GM21786 (cell line): ENCODE data around the gene KIF22.
"Not testable (repeated sequence)": the region's sequence is repeated elsewhere in the genome, so short reads cannot be mapped to it uniquely, and the experiment has no call there.

Experiments
- ATAC-seq: cut with Tn5 transposase; IDR thresholded peaks from one replicate; pipeline ENCODE4 v1.9.1; 2021; ENCODE audit not compliant: unreplicated experiment

KIF22 gene

DNA sequence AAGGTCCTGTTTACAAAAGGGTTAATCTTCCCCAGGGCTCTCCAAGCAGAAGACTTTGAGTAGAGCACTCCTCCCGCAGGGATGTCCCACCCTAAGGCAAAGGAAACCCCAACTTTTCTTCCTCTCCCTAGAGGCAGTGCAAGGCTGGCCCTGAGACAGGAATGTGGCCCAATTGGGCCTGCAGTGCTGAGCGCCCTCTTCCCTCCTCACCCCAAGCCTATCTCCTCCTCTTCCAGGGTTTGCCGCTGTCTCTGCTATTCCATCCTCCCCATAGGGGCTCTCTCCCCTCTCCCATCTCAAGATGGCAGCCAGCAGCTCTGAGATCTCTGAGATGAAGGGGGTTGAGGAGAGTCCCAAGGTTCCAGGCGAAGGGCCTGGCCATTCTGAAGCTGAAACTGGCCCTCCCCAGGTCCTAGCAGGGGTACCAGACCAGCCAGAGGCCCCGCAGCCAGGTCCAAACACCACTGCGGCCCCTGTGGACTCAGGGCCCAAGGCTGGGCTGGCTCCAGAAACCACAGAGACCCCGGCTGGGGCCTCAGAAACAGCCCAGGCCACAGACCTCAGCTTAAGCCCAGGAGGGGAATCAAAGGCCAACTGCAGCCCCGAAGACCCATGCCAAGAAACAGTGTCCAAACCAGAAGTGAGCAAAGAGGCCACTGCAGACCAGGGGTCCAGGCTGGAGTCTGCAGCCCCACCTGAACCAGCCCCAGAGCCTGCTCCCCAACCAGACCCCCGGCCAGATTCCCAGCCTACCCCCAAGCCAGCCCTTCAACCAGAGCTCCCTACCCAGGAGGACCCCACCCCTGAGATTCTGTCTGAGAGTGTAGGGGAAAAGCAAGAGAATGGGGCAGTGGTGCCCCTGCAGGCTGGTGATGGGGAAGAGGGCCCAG is 22.4 kb downstream of the KIF22 start:
- no peak for ATAC-seq

DNA sequence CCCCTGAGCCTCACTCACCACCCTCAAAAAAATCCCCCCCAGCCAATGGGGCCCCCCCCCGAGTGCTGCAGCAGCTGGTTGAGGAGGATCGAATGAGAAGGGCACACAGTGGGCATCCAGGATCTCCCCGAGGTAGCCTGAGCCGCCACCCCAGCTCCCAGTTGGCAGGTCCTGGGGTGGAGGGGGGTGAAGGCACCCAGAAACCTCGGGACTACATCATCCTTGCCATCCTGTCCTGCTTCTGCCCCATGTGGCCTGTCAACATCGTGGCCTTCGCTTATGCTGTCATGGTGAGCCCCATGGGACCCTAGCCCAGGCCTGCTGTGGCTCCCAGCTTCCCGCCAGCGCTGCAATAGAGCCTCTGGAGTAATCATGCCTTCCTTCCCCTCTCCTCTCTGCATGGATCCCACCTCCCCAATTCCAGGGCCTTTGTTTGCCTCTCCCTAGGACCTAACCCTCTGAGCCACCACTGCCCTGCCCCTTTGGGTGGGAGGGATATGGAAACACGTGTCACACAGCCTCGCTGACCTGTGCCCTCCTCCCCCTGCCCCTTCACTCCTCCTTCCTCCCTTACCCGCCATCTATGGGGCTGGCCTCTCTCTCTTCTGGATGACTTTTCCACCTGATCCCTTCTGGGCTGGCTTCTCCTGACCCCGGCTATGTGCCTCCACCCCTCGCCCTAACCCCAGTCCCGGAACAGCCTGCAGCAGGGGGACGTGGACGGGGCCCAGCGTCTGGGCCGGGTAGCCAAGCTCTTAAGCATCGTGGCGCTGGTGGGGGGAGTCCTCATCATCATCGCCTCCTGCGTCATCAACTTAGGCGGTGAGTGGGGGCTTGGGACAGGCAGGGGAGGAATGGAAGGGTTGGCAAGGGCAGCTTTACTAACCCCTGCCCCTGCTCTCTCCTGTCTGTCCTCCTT is 23.4 kb downstream of the KIF22 start:
- no peak for ATAC-seq

DNA sequence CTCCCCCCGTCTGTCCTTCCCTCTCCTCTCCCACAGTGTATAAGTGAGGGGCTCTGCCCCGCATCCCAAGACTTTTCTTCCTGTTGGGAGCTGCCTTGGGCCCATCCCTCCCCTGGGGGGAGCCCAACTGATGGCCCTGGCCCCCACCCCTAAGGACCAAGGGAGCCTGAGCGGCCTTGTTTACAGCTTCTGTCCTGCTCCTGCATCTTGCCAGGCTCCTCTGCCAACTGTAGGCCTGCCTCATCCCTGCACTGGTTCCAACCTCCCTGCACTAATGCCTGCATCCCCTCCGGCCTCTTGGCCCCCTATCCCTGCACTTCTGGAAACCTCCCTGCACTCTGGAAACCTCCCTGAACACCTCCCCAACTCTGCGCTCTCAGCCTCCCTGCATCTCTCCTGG is 24.0 kb downstream of the KIF22 start:
- no peak for ATAC-seq

DNA sequence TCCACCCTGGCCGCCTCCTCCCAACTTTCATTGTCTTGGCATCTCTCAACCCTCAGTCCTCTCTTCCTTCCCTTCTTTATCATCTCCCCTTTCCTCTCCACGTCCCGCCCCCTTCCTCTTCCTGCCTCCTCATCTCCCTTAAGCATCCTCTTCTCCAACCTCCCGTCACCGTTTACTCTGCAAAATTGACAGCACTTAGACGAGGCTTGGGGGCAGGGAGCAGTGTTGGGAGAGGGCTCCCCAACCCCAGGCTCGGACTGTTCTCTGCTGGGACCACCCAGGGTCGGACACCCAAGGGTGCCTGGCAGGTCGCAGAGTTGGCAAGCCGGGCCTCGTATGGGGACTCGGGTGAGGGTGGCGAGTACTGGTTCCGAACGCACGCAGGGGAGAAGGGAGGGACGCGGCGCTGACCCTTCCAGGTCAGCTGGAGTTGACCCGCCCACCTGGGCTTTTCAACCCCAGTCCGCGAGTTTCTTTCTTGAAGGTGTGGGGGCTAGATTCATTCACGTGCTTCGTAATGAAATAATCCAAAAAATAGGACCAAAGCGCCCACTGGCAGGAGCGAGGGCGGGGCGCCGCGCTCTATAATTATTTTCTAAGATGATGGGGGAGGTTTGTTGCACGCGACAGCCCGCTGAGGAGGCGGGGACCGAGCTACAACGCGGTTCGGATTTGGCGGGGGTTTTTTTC is 24.6 kb downstream of the KIF22 start:
- no peak for ATAC-seq

DNA sequence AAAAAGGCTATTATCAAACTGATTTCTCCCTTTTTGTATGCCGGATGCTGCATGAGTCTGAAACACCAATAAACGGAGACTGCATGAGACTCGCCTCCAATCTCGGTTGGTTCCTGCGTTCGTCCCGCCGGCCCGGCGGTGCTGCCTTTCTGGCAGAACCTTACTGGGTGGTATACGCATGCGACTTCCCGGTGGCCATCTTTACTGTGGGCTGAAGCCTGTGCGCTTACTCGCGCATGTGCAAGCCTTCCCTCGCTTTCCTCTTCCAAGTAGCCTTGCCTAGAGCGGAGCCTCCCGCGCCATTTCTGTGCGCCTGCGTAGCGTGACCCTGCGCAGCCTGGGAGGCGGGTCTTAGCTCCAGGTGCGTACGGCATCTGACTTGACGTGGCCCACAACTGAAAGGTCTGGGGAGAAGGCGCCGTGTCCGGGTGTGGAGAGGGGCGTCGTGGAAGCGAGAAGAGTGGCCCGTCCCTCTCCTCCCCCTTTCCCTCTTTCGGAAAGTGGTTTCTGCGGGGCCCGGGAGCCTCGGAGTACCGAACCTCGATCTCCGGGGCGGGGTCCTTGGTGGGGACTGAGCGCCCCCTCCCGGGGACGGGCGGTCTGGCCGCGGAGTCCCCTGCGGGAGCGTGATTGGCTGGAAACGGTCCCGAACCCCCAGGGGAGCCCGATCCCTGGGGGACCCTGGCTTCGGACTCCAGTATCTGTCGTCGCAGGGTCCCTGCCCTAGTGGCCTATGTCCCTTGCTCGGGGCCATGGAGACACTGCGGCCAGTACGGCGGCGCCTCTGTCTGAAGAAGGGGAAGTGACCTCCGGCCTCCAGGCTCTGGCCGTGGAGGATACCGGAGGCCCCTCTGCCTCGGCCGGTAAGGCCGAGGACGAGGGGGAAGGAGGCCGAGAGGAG is 25.5 kb downstream of the KIF22 start, which contains the start of gene PAGR1:
Gene PAGR1, plus strand, starts transcription at position 360 of the 901 bp plus-strand sequence. Its CDS starts 374 bp downstream, at position 734.
- peak; percentile 50 for ATAC-seq

DNA sequence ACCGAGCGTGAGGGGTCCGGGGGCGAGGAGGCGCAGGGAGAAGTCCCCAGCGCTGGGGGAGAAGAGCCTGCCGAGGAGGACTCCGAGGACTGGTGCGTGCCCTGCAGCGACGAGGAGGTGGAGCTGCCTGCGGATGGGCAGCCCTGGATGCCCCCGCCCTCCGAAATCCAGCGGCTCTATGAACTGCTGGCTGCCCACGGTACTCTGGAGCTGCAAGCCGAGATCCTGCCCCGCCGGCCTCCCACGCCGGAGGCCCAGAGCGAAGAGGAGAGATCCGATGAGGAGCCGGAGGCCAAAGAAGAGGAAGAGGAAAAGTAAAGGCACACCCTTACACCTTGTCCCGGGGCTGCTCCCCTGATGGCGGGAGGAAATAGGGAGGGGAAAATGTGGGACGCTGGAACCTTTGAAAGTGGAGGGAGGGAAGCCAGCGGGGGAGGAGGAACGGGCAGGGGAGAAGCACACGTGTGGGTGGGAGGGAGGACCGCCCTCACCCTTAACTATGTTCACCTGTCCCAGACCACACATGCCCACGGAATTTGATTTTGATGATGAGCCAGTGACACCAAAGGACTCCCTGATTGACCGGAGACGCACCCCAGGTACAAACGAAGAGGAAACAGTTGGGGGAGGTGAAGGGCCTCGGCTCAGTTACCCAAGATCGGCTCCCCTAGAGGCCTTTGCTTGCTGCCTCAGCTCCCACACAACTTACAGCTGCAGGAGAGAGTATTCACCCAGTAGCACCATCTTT is 26.3 kb downstream of the KIF22 start:
- no peak for ATAC-seq

DNA sequence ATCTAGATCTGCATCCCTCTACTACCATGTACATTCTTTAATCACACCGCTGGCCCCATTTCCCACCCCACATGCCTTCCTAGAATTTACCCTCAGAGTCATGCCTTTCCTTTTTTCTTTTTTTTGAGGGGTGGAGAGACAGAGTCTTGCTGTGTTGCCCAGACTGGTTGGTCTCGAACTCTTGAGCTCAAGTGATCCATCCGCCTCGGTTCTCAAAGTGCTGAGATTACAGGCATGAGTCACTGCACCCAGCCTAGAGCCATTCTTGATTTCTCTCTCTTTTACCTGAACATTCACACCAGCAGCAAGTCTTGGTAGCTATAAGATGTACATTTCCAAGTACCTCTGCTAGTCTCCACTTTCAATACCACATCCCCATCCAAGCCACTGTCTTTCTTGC is 27.5 kb downstream of the KIF22 start:
- ATAC-seq = no peak

DNA sequence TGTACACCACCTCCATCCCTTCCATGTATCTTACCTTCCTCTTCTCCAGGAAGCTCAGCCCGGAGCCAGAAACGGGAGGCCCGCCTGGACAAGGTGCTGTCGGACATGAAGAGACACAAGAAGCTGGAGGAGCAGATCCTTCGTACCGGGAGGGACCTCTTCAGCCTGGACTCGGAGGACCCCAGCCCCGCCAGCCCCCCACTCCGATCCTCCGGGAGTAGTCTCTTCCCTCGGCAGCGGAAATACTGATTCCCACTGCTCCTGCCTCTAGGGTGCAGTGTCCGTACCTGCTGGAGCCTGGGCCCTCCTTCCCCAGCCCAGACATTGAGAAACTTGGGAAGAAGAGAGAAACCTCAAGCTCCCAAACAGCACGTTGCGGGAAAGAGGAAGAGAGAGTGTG is 29.0 kb downstream of the KIF22 start:
- ATAC-seq = no peak

DNA sequence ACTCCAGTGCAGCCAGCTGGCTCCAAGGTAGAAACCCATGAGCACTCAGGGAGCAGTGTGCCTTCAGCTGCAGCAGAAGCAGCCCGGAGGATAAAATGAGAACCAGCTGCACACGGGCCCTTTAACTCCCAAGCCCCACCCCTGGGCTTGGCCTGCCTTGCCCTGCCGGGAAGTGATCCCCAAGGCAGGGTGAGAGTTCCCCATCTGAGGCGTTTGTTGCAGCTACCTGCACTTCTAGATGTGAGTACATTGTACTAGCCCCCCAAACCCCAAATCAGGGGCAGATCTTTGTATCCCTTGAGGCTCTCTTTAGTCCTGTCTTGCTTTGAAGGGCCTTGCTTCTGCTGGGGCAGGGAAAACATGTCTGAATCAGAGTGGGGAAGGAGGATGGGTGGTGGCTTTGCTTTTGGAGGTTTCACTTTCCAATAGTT is 29.7 kb downstream of the KIF22 start, which contains the start of gene MVP:
Gene MVP, plus strand, starts transcription at position 192 of the 431 bp plus-strand sequence. CDS start 10,088 bp downstream, outside the sequence.
- no peak for ATAC-seq

DNA sequence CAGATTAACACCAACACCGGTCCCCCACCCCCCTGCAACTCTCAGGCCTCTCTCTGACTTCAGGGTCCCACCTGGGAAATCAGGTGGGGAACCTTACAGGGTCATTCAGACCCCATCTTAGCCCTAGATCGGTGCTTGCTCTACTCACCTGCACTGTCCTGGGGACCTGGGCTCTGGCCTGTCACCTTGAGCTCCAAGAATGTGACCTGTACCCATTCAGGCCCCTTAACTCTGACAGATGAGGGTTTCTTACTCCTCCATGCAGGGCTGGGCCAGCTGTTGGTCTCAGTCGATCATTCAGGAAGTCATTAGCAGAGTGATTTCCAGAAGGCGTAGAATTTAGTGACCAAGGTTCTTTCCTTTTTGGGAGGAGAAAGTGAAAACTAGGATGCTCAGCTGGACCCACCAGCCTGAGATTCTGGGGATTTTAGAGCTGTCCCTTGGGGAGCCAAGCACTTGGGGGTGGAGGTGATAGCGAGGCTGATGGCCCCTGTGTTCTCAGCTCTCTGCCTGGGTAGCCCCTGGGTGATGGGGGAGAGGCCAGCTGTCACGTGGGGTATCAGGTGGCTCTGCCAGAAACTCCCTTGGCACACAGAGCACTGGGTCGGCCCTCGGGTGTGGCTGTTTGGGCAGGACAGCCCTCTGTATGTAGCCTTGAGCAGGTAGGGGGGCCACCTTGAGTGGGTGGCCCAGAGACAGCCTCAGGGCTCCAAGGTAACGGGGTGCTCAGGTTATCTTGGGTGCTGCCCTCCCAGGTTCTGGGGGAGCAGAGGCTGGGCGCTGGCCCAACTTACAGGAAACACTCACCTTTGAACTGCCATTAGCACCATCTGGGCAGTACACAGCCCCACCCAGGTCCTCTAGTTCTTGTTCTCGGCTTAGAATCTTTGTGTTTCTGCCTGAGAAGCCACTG is 30.4 kb downstream of the KIF22 start:
- ATAC-seq = peak; percentile 44

DNA sequence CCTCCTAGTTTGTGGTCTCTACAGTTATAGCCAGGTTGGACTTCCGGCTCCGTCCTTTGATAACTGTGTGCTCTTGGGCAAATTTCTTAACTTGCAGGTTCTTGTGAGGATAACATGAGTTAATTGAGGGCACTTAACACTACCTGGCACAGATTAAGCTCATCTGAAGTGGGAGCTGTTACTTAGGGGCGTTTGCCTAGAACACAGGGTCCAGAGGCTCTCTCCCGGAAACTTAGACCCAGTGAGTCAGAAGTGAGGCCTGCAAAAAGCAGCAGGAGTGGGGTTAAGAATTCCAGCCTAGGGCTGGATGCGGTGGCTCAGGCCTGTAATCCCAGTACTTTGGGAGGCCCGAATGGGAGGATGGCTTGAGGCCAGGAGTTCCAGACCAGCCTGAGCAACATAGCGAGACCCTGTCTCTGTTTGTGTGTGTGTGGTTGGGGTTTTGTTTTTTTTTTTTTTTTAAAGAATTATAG is 31.1 kb downstream of the KIF22 start:
- no peak for ATAC-seq

DNA sequence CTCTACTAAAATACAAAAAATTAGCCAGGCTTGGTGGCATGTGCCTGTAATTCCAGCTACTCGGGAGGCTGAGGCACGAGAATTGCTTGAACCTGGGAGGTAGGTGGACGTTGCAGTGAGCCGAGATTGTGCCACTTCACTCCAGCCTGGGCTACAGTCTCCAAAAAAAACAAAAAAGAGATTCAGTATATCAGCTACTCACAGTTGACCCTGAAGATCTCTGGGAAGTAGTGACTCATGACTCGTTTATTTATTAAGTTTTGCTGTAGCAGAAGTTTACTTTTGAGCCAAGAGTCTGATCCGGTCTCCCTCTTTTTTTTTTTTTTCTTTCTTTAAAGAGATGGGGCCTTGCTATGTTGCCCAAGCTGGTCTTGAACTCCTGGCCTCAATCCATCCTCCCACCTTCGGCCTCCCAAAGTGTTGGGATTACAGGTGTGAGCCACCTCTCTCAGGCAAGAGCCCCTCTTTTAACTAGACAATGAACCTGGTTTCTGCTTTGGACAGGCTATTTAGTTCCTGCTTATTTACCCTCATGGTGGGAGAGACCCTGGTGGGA is 34.1 kb downstream of the KIF22 start:
- ATAC-seq = no peak

DNA sequence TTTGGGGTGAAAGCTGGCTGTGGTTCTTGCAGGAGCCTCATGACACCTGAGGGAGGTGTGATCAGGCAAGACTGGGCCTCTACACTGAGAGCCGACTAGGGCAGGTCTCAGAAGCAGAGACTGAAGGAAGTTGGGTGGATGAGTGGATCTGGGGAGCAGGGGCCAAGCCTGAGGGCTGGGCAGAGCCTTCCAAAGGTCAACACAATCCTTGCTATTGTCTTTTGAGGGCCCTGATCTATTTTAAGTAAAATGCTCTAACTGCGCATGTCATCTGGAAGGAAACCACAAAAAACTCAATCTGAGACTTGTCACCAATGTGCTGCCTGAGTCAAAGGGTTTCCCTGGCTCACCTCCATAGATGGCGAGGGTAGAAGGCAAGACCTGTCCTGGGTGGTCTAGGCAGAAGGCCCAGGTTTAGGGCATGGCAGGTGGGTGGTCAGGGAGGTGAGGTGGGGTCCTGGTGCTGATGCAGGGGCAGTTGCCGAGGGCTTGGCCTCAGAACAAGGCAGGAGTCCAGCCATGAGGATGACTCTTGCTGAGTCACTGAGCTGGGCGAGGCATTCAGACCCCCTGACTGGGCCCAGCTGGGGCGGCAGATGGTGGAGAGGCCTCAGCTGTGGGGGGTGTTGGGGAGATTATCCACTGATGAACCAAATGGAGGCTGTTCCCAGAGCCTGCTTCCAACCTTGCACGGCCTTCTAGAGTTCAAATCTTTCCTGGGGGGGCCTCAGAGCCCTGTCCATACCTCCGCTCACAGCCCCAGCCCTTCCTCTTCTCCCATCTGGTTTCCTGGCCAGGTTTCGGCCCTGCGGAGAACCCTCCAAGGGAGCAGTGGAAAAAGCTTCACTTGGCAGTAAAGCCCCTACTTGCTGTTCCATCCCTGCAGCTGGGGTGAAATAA is 34.8 kb downstream of the KIF22 start:
- no peak for ATAC-seq

DNA sequence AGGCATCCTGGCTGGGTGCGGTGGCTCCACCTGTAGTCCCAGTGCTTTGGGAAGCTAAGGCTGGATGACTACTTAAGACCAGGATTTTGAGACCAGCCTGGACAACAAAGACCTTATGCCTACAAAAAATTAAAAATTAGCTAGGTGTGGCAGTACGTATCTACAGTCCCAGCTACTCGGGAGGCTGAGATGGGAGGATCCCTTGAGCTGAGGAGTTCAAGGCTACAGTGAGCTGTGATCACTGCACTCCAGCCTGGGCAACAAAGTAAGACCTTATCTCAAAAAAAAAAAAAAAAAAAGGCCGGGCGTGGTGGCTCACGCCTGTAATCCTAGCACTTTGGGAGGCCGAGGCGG is 35.8 kb downstream of the KIF22 start:
- ATAC-seq = no peak

DNA sequence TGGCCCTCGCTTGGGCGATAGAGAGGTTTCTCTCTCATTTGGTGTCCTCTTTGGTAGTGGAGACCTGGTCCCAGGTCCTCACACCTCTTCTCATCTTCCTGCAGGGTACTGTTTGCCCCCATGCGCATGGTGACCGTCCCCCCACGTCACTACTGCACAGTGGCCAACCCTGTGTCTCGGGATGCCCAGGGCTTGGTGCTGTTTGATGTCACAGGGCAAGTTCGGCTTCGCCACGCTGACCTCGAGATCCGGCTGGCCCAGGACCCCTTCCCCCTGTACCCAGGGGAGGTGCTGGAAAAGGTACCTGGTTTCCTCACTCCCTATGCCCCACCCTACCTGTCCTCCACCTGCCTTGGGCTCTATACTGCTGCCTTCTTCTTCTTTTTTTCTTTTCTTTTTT is 40.2 kb downstream of the KIF22 start:
- no peak for ATAC-seq

DNA sequence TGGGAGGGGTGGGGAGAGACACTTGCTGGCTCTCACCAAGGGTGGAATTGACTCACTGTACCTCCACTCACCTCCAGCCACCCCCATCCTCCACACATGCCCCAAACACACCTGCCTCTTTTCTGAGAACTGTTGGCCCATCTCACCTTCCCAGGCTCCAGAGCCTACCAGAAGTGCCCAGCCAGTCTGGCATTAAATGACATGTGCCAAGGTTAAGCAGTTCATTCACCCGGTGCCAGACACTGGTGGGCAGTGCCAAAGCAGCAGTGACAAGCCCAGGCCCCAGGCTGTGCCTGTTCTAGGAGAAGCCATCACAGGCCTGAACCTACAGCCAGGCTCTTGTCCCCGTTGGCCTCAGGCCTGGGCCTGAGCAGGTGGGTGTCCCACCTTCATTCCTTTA is 40.9 kb downstream of the KIF22 start:
- ATAC-seq = no peak

DNA sequence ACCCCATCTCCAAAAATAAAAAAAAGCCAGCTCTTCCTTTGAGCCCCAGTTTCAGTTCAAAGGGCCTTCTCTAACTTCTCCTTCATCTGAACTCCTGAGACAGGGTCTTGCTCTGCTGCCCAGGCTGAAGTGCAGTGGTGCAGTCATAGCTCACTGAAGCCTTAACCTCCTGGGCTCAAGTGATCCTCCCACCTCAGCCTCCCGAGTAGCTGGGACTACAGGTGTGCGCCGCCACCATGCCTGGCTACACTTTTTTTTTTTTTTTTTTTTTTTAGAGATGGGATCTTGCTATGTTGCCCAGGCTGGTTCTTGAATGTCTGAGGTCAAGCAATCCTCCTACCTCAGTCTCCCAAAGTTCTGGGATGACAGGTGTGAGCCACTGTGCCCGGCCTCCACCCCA is 42.7 kb downstream of the KIF22 start:
- ATAC-seq = not testable (repeated sequence)
